ENCODE measurements around the gene VENTX.
"Not testable (repeated sequence)": the region's sequence is repeated elsewhere in the genome, so short reads cannot be mapped to it uniquely, and the experiment has no call there.

The VENTX gene

GRCh38 chr10:133264461-133264860 lies 26.8 kb downstream of the VENTX start:
- no peak for TF ChIP-seq CTCF (IDR thresholded peaks at IDR 0.05; ENCODE audit: borderline replicate concordance, insufficient read depth, low read depth, low read length)
- H3K4me3 ChIP-seq (ENCODE audit: low read depth, low read length) = no peak overlapping the region

- H3K4me3 ChIP-seq (ENCODE audit: low read depth, low read length) = not testable (repeated sequence)
These were observed 27.4 kb downstream of the VENTX start for GRCh38 chr10:133265052-133265451.

- no peak for TF ChIP-seq CTCF (IDR thresholded peaks at IDR 0.05; ENCODE audit: borderline replicate concordance, insufficient read depth, low read depth, low read length)
- H3K4me3 ChIP-seq (ENCODE audit: low read depth, low read length) = no peak overlapping the region
These were observed 28.6 kb downstream of the VENTX start for GRCh38 chr10:133266056-133266795.

DNA sequence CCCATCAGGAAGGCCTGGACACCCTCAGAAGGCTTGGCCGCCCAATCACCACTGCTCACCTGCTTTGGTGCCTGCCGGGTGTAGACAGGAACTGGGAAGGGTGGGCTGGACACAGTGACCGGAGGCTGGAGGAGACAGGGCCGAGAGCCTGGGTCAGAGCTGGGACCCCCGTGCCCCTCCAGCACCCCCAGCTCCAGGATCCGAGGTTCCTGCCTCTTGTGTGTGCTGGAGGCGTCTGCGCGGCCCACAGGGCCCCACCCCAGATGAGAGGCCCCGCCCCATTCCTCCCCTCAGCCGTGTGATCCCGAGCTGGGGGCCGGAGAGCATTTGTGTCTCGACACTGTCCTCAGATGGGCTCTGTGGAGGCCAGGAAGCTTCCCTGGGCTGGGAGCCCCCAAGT lies 29.6 kb downstream of the VENTX start:
- no peak for TF ChIP-seq CTCF (IDR thresholded peaks at IDR 0.05; ENCODE audit: borderline replicate concordance, insufficient read depth, low read depth, low read length)
- no peak overlapping the region for H3K4me3 ChIP-seq (ENCODE audit: low read depth, low read length)

GRCh38 chr10:133267829-133268228 lies 30.2 kb downstream of the VENTX start:
- no peak overlapping the region for H3K4me3 ChIP-seq (ENCODE audit: low read depth, low read length)
- TF ChIP-seq CTCF (IDR thresholded peaks at IDR 0.05; ENCODE audit: borderline replicate concordance, insufficient read depth, low read depth, low read length) = no peak

DNA sequence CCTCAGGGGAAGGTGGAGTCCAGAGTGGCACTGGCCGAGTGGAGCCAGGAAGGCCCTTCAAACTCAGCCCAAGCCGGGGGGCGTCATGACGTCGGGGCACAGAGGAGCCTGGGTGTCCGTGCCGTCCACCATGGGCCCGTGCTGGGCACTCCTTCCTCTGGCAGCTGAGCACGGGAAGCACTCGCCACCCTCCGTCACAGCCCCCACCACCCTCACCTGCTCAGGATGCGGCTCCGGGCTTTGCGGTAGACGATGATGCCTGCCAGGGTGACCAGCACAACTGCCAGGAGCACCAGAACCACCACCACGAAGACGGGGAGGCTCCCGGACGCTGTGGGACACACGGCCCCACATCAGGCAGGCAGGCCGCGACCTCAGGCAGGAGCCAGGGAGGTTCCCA lies 30.9 kb downstream of the VENTX start:
- no peak for TF ChIP-seq CTCF (IDR thresholded peaks at IDR 0.05; ENCODE audit: borderline replicate concordance, insufficient read depth, low read depth, low read length)
- H3K4me3 ChIP-seq (ENCODE audit: low read depth, low read length) = no peak overlapping the region

DNA sequence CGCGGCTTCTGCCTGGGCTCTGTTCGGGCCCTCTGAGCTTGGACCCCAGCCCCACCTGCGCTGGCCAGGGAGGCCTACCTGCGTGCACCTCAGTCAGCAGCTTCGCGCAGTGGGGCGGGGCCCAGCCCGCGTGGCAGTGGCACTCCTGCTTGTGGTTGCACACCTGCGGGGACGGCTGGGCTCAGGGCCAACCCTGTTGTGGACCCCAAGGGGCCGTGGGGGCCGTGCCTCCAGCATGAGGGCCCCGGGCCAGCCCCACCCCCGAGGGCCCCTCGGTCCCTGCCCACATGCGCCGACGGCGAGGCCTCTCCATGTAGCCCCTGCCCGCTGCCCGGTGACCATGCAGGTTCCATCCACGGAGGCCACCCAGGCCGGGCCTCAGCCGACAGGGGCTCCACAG lies 31.7 kb downstream of the VENTX start:
- no peak overlapping the region for H3K4me3 ChIP-seq (ENCODE audit: low read depth, low read length)
- TF ChIP-seq CTCF (IDR thresholded peaks at IDR 0.05; ENCODE audit: borderline replicate concordance, insufficient read depth, low read depth, low read length) = no peak

Data from GM12875 (cell line).